HL-60 (cell line): ENCODE data around the gene SLA2.
A peak's percentile ranks its signal among the peaks of the same experiment; 100 is the strongest.

ENCODE experiments used
- DNase-seq, 2 experiments: peaks; one replicate each; pipeline ENCODE4 v3.0.0-alpha.2; 2010 to 2020; ENCODE audit warnings: low read depth in 1 of 2, low spot score in 1 of 2
- H3K27ac ChIP-seq: fragments of 250-450 bp; sonication (Bioruptor Pico); replicated peaks from 2 replicates; pipeline ENCODE4 v1.5.1; 2020; ENCODE audit warnings: mild to moderate bottlenecking, moderate library complexity
- H3K27me3 ChIP-seq: fragments of 250-450 bp; sonication (Bioruptor Pico); 2 replicates; pipeline ENCODE4 v1.5.1; 2021; ENCODE audit warnings: mild to moderate bottlenecking, moderate library complexity; ENCODE audit not compliant: insufficient read depth, poor library complexity, severe bottlenecking
- H3K4me3 ChIP-seq: replicated peaks from 2 replicates; pipeline ENCODE4 v1.5.1; 2011; ENCODE audit warnings: mild to moderate bottlenecking, control low read depth, low read length; ENCODE audit not compliant: insufficient read depth
- CTCF ChIP-seq: IDR thresholded peaks from one replicate; pipeline ENCODE4 v1.5.1; 2011; ENCODE audit warnings: low read length, control low read depth, inconsistent platforms; ENCODE audit not compliant: insufficient read depth
- GABPA ChIP-seq: IDR thresholded peaks from 2 replicates; pipeline ENCODE4 v1.6.1; 2012; ENCODE audit warnings: low read depth
- POLR2AphosphoS5 ChIP-seq: IDR thresholded peaks from 2 replicates; pipeline ENCODE4 v1.6.1; 2012; ENCODE audit warnings: low read depth
- REST ChIP-seq: IDR thresholded peaks from 2 replicates; pipeline ENCODE4 v1.6.1; 2012; ENCODE audit warnings: low read depth; ENCODE audit not compliant: insufficient replicate concordance
- SPI1 ChIP-seq: IDR thresholded peaks from 2 replicates; pipeline ENCODE4 v1.6.1; 2012; ENCODE audit warnings: low read depth, mild to moderate bottlenecking, borderline replicate concordance

Gene SLA2

GRCh38 chr20:36631646-36632045 lies 14.3 kb downstream of the SLA2 start:
- DNase-seq, result peak in 1 of 2 experiments; percentile 68
- peak overlapping the region; percentile 35 for H3K27ac ChIP-seq

GRCh38 chr20:36629719-36630681 lies 16.0 kb downstream of the SLA2 start:
- no peaks in the 10 kb centered on the region for H3K27me3 ChIP-seq
- DNase-seq, result peak in 1 of 2 experiments; percentile 79
- TF ChIP-seq SPI1 (peak; percentile 4; the same call in 1 of the 2 replicates), CTCF (no peak), POLR2AphosphoS5 (peak; percentile 55; the same call in 1 of the 2 replicates), GABPA (peak; percentile 77)
- peak overlapping the region; percentile 71 for H3K27ac ChIP-seq
- H3K4me3 ChIP-seq, result no peak overlapping the region

More at GRCh38 chr20:36631646-36632045, 14.3 kb downstream of the SLA2 start:
- Histone ChIP-seq H3K27me3 (no peaks in the 10 kb centered on the region), H3K4me3 (no peak overlapping the region)
- TF ChIP-seq GABPA (no peak), SPI1 (no peak), CTCF (no peak), REST (no peak), POLR2AphosphoS5 (no peak)

- H3K27ac ChIP-seq, result no peak overlapping the region
- no peaks in the 10 kb centered on the region for H3K27me3 ChIP-seq
- DNase-seq, result no peak
- no peak overlapping the region for H3K4me3 ChIP-seq
- TF ChIP-seq REST (no peak), GABPA (no peak), SPI1 (no peak), CTCF (no peak), POLR2AphosphoS5 (no peak)
Measured at GRCh38 chr20:36628076-36628475, 17.9 kb downstream of the SLA2 start.
